OCI-LY3 (cell line): ENCODE data around the gene SSBP2.

Source experiments
- H2AFZ ChIP-seq: fragments of 200-600, 300-600 bp; shearing (Covaris generic); 2 replicates; pipeline ENCODE4 v1.6.0; 2014; ENCODE audit warnings: antibody characterized with exemption, low read depth, low read length
- H3K27ac ChIP-seq: fragments of 200-600, 300-600 bp; sonication (generic); 2 replicates; pipeline ENCODE4 v1.5.1; 2014; ENCODE audit warnings: mild to moderate bottlenecking, low read length, moderate library complexity, mixed read lengths
- H3K27me3 ChIP-seq: fragments of 200-600, 300-600 bp; sonication (generic); 2 replicates; pipeline ENCODE4 v1.6.1; 2014; ENCODE audit warnings: low read depth, low read length, mixed read lengths
- H3K36me3 ChIP-seq: fragments of 200-600, 300-600 bp; sonication (generic); replicated peaks from 2 replicates; pipeline ENCODE3; 2014; ENCODE audit warnings: low read depth, low read length, mixed read lengths
- H3K4me1 ChIP-seq: fragments of 300-600, 200-600 bp; sonication (generic); 2 replicates; pipeline ENCODE4 v1.6.1; 2014; ENCODE audit warnings: low read length, mixed read lengths
- H3K4me2 ChIP-seq: fragments of 200-600, 300-600 bp; sonication (generic); 2 replicates; pipeline ENCODE4 v1.6.1; 2014; ENCODE audit warnings: low read length, mixed read lengths
- H3K4me3 ChIP-seq: fragments of 300-600, 200-600 bp; sonication (generic); 2 replicates; pipeline ENCODE4 v1.5.1; 2014; ENCODE audit warnings: antibody characterized with exemption, mild to moderate bottlenecking, low read length, moderate library complexity
- H3K79me2 ChIP-seq: fragments of 300-600, 200-600 bp; shearing (Covaris generic); 2 replicates; pipeline ENCODE4 v1.6.1; 2014; ENCODE audit warnings: mild to moderate bottlenecking, low read length, mixed read lengths
- H3K9ac ChIP-seq: fragments of 300-600, 200-600 bp; shearing (Covaris generic); 2 replicates; pipeline ENCODE4 v1.6.0; 2014; ENCODE audit warnings: mild to moderate bottlenecking, low read length, moderate library complexity
- H3K9me3 ChIP-seq: fragments of 200-600, 300-600 bp; shearing (Covaris generic); 2 replicates; pipeline ENCODE4 v1.6.1; 2014; ENCODE audit warnings: low read length, mixed read lengths; ENCODE audit not compliant: insufficient read depth
- H4K20me1 ChIP-seq: fragments of 200-600, 300-600 bp; sonication (generic); 2 replicates; pipeline ENCODE4 v1.6.1; 2016; ENCODE audit warnings: low read length, mixed read lengths; ENCODE audit not compliant: insufficient read depth
- CTCF ChIP-seq: fragments of 200-600, 300-600 bp; sonication (generic); IDR thresholded peaks from 2 replicates; pipeline ENCODE4 v1.5.1; 2014; ENCODE audit warnings: antibody characterized with exemption, low read length, low read depth
- EZH2phosphoT487 ChIP-seq: fragments of 200-600 bp; shearing (Covaris generic); IDR thresholded peaks from 2 replicates; pipeline ENCODE4 v1.6.1; 2018; ENCODE audit warnings: antibody characterized with exemption, mixed run types, low read depth

SSBP2 gene

GRCh38 chr5:81626524-81626923 lies 124.4 kb downstream of the SSBP2 start:
- H3K36me3 ChIP-seq, result no peaks in the 10 kb centered on the region
- H4K20me1 ChIP-seq, result no peaks in the 10 kb centered on the region
- H3K4me3 ChIP-seq, result no peak overlapping the region
- no peak for TF ChIP-seq EZH2phosphoT487
- no peak for TF ChIP-seq CTCF
- H3K79me2 ChIP-seq, result no peaks in the 10 kb centered on the region
- no peak overlapping the region for H3K4me2 ChIP-seq
- peaks cover 9% of the 10 kb centered on the region for H3K4me1 ChIP-seq
- no peak overlapping the region for H3K9ac ChIP-seq
- no peak overlapping the region for H3K27ac ChIP-seq
- no peaks in the 10 kb centered on the region for H3K27me3 ChIP-seq
- no peak overlapping the region for H2AFZ ChIP-seq
- H3K9me3 ChIP-seq, result no peaks in the 10 kb centered on the region

GRCh38 chr5:81609810-81610375 lies 141.0 kb downstream of the SSBP2 start:
- no peaks in the 10 kb centered on the region for H3K36me3 ChIP-seq
- TF ChIP-seq EZH2phosphoT487, result no peak
- no peak for TF ChIP-seq CTCF
- H3K4me3 ChIP-seq, result no peak overlapping the region

GRCh38 chr5:81608976-81609375 lies 141.9 kb downstream of the SSBP2 start:
- H3K4me1 ChIP-seq, result peaks cover 24% of the 10 kb centered on the region
- no peak overlapping the region for H2AFZ ChIP-seq
- H3K9me3 ChIP-seq, result no peaks in the 10 kb centered on the region
- TF ChIP-seq CTCF, result no peak
- TF ChIP-seq EZH2phosphoT487, result no peak
- H3K79me2 ChIP-seq, result no peaks in the 10 kb centered on the region
- H3K9ac ChIP-seq, result no peak overlapping the region
- no peaks in the 10 kb centered on the region for H3K27me3 ChIP-seq
- no peak overlapping the region for H3K4me3 ChIP-seq
- no peaks in the 10 kb centered on the region for H3K36me3 ChIP-seq
- no peak overlapping the region for H3K4me2 ChIP-seq
- H3K27ac ChIP-seq, result no peak overlapping the region
- H4K20me1 ChIP-seq, result no peaks in the 10 kb centered on the region

More at GRCh38 chr5:81609810-81610375, 141.0 kb downstream of the SSBP2 start:
- no peaks in the 10 kb centered on the region for H3K79me2 ChIP-seq
- peaks cover 14% of the 10 kb centered on the region for H3K4me1 ChIP-seq
- H2AFZ ChIP-seq, result no peak overlapping the region
- H3K27ac ChIP-seq, result no peak overlapping the region
- no peaks in the 10 kb centered on the region for H4K20me1 ChIP-seq
- no peak overlapping the region for H3K4me2 ChIP-seq
- H3K27me3 ChIP-seq, result no peaks in the 10 kb centered on the region
- no peak overlapping the region for H3K9ac ChIP-seq
- no peaks in the 10 kb centered on the region for H3K9me3 ChIP-seq

- no peak overlapping the region for H3K27ac ChIP-seq
- TF ChIP-seq CTCF (no peak), EZH2phosphoT487 (no peak)
- peaks cover 24% of the 10 kb centered on the region for H3K4me1 ChIP-seq
- no peak overlapping the region for H3K4me3 ChIP-seq
- no peaks in the 10 kb centered on the region for H4K20me1 ChIP-seq
- H3K9me3 ChIP-seq, result no peaks in the 10 kb centered on the region
- no peaks in the 10 kb centered on the region for H3K79me2 ChIP-seq
- H2AFZ ChIP-seq, result no peak overlapping the region
- H3K9ac ChIP-seq, result no peak overlapping the region
- H3K36me3 ChIP-seq, result no peaks in the 10 kb centered on the region
- H3K27me3 ChIP-seq, result no peaks in the 10 kb centered on the region
- no peak overlapping the region for H3K4me2 ChIP-seq
These were observed 143.2 kb downstream of the SSBP2 start for GRCh38 chr5:81607693-81608092.
